Suprapubic skin (tissue), 3 donors: ENCODE data around the gene FAM193A.

Source experiments
- POLR2A ChIP-seq, 2 donors: fragments of 450-650 bp; IDR thresholded peaks; one replicate each; pipeline ENCODE4 v1.6.1; 2017; ENCODE audit warnings: antibody characterized with exemption in 2 of 2, mild to moderate bottlenecking in 2 of 2, moderate library complexity in 2 of 2
- TF ChIP-seq, protein P1 (sequence below), 2 donors: fragments of 200-600 bp in 1 of 2; fragments of 450-650 bp in 1 of 2; sonication (generic) in 1 of 2; IDR thresholded peaks; one replicate each; pipeline ENCODE4 v1.5.1; 2016 to 2019; ENCODE audit warnings: antibody characterized with exemption in 2 of 2, mild to moderate bottlenecking in 1 of 2, moderate library complexity in 1 of 2

DNA sequence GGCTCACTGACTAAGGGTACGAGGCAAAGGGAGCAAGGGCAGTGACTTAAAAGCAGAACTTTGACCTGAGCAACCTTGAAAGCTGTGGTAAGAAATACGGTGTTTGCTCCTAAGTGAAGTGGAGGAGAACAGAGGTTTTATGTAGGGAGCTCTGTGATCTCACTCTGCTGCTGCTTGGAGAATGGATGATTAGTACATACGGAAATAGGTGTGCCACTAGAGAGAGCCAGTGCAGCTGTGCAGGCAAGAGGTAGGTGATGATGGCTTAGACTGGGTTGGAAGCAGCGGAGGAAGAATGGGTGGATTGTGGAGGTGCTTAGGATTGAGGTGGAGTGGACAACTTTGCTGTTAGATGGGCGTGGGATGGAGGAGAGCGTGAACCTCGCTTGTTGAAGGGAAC, 85.0 kb downstream of the FAM193A start:
- TF ChIP-seq, protein P1, sequence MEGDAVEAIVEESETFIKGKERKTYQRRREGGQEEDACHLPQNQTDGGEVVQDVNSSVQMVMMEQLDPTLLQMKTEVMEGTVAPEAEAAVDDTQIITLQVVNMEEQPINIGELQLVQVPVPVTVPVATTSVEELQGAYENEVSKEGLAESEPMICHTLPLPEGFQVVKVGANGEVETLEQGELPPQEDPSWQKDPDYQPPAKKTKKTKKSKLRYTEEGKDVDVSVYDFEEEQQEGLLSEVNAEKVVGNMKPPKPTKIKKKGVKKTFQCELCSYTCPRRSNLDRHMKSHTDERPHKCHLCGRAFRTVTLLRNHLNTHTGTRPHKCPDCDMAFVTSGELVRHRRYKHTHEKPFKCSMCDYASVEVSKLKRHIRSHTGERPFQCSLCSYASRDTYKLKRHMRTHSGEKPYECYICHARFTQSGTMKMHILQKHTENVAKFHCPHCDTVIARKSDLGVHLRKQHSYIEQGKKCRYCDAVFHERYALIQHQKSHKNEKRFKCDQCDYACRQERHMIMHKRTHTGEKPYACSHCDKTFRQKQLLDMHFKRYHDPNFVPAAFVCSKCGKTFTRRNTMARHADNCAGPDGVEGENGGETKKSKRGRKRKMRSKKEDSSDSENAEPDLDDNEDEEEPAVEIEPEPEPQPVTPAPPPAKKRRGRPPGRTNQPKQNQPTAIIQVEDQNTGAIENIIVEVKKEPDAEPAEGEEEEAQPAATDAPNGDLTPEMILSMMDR (IDR thresholded peaks at IDR 0.05), result no peak
- TF ChIP-seq POLR2A (IDR thresholded peaks at IDR 0.05), result no peak
